GM12878 (cell line): Measurements from ENCODE around the gene MRPL37. TPM values are rescaled to one million over a fixed set of nuclear protein-coding genes. Genes with fewer than 3 reads are reported as not detected.

ENCODE experiments used
- ATAC-seq: fragments of 200-7000 bp; cut with Tn5 transposase; 3 replicates; pipeline ENCODE4 v1.9.1; 2020; ENCODE audit warnings: mild to moderate bottlenecking, moderate library complexity
- BruUV-seq: library from RNA; stranded (reverse); fragments of 400-500 nt; replicated peaks from 2 replicates; lab custom pipeline; 2021; lab: Mats Ljungman, UMichigan
- CTCF ChIA-PET: fragments of 300-600 bp; sonication (Branson Sonifier 250); formaldehyde crosslinking; extraction: SDS; loops from one replicate; lab custom pipeline; 2021; ENCODE audit warnings: inconsistent platforms; lab: Yijun Ruan, JAX
- POLR2A ChIA-PET: fragments of 350-600 bp; formaldehyde crosslinking; extraction: SDS; loops from one replicate; lab custom pipeline; 2021; ENCODE audit warnings: inconsistent platforms; lab: Charles Lee
- RAD21 ChIA-PET: fragments of 300-600 bp; sonication (Branson Sonifier 250); formaldehyde crosslinking; loops from one replicate; lab custom pipeline; 2023; ENCODE audit warnings: antibody characterized with exemption; ENCODE audit not compliant: unreplicated experiment; lab: Charles Lee
- SMC1A ChIA-PET: fragments of 300-600 bp; sonication (Branson Sonifier 250); formaldehyde crosslinking; loops from one replicate; lab custom pipeline; 2023; ENCODE audit not compliant: unreplicated experiment, uncharacterized antibody; lab: Charles Lee
- DNase-seq: peaks from one replicate; pipeline ENCODE4 v3.0.0-alpha.2; 2011; ENCODE audit warnings: low read depth, low spot score
- FAIRE-seq: peaks from 3 replicates; lab custom pipeline; 2011; peaks lifted over from hg19 to GRCh38; lab: Jason Lieb, UNC
- H2AFZ ChIP-seq: 2 replicates; pipeline ENCODE4 v1.6.0; 2011; ENCODE audit warnings: low read depth, low read length, control low read depth; ENCODE audit not compliant: control insufficient read depth
- H3K27ac ChIP-seq: 2 replicates; pipeline ENCODE4 v1.5.1; 2011; ENCODE audit warnings: control low read depth; ENCODE audit not compliant: control insufficient read depth, insufficient read depth
- H3K27me3 ChIP-seq, 2 experiments: replicated peaks in 1 of 2; 2 replicates each; pipeline versions ENCODE4 v1.6.0 to v1.6.1; 2011; ENCODE audit warnings: low read length in 1 of 2; ENCODE audit not compliant: control insufficient read depth in 2 of 2, insufficient read depth in 2 of 2
- H3K36me3 ChIP-seq, 2 experiments: 2 replicates each; pipeline ENCODE4 v1.5.1; 2011; ENCODE audit warnings: low read length in 1 of 2; ENCODE audit not compliant: control insufficient read depth in 2 of 2, insufficient read depth in 2 of 2
- H3K4me1 ChIP-seq: 2 replicates; pipeline ENCODE4 v1.6.1; 2011; ENCODE audit warnings: mild to moderate bottlenecking, low read length, moderate library complexity, mixed read lengths; ENCODE audit not compliant: control insufficient read depth, insufficient read depth
- H3K4me2 ChIP-seq: 2 replicates; pipeline ENCODE4 v1.6.0; 2011; ENCODE audit warnings: control low read depth; ENCODE audit not compliant: control insufficient read depth, insufficient read depth
- H3K4me3 ChIP-seq: fragments of 200-600 bp; sonication (generic); 2 replicates; pipeline ENCODE4 v1.5.1; 2016
- H3K79me2 ChIP-seq: 2 replicates; pipeline ENCODE4 v1.6.0; 2011; ENCODE audit warnings: low read length; ENCODE audit not compliant: control insufficient read depth, insufficient read depth
- H3K9ac ChIP-seq: 2 replicates; pipeline ENCODE4 v1.8.0; 2011; ENCODE audit warnings: low read length, control low read depth, mixed read lengths; ENCODE audit not compliant: control insufficient read depth, insufficient read depth
- H3K9me3 ChIP-seq: replicated peaks from 3 replicates; pipeline ENCODE4 v1.5.1; 2011; ENCODE audit warnings: mild to moderate bottlenecking, low read length; ENCODE audit not compliant: control insufficient read depth, insufficient read depth
- H4K20me1 ChIP-seq: 2 replicates; pipeline ENCODE4 v1.6.0; 2011; ENCODE audit not compliant: control insufficient read depth, insufficient read depth
- BCL3 ChIP-seq: IDR thresholded peaks from 2 replicates; pipeline ENCODE4 v1.6.1; 2011; ENCODE audit warnings: borderline replicate concordance, low read depth, mild to moderate bottlenecking, moderate library complexity, low read length; ENCODE audit not compliant: insufficient read depth, poor library complexity, severe bottlenecking
- BMI1 ChIP-seq: fragments of 450-650 bp; IDR thresholded peaks from 2 replicates; pipeline ENCODE4 v1.6.1; 2016; ENCODE audit warnings: mild to moderate bottlenecking, moderate library complexity, borderline replicate concordance
- CEBPZ ChIP-seq: fragments of 150-350 bp; IDR thresholded peaks from 2 replicates; pipeline ENCODE4 v1.6.1; 2016; ENCODE audit warnings: low read depth, low read length
- CHD2 ChIP-seq: IDR thresholded peaks from 2 replicates; pipeline ENCODE4 v1.6.1; 2011; ENCODE audit warnings: low read depth, low read length, improper control_type of control experiment, borderline replicate concordance
- EP300 ChIP-seq, 2 experiments: fragments of 150-350 bp in 1 of 2; IDR thresholded peaks; 2 replicates each; pipeline ENCODE4 v1.6.1; 2011 to 2012; ENCODE audit warnings: low read depth in 2 of 2, low read length in 2 of 2, borderline replicate concordance in 1 of 2, improper control_type of control experiment in 1 of 2, inconsistent platforms in 1 of 2; ENCODE audit not compliant: control insufficient read depth in 1 of 2
- KAT2A ChIP-seq: conservative IDR thresholded peaks from 2 replicates; pipeline ENCODE4 v1.6.1; 2011; ENCODE audit warnings: low read depth, low read length; ENCODE audit not compliant: control insufficient read depth
- MLLT1 ChIP-seq: fragments of 450-650 bp; IDR thresholded peaks from 2 replicates; pipeline ENCODE4 v1.6.1; 2016; ENCODE audit warnings: mild to moderate bottlenecking
- MXI1 ChIP-seq: fragments of 150-350 bp; IDR thresholded peaks from 2 replicates; pipeline ENCODE4 v1.6.1; 2011; ENCODE audit warnings: low read depth, mild to moderate bottlenecking, inconsistent platforms, low read length, improper control_type of control experiment
- PML ChIP-seq: IDR thresholded peaks from 2 replicates; pipeline ENCODE4 v1.6.1; 2012; ENCODE audit warnings: low read length, inconsistent platforms
- RCOR1 ChIP-seq: conservative IDR thresholded peaks from 2 replicates; pipeline ENCODE4 v1.6.1; 2012; ENCODE audit warnings: low read depth, low read length, improper control_type of control experiment
- WRNIP1 ChIP-seq: IDR thresholded peaks from 2 replicates; pipeline ENCODE4 v1.6.1; 2011; ENCODE audit warnings: low read depth, low read length, improper control_type of control experiment, borderline replicate concordance
- ZBED1 ChIP-seq: IDR thresholded peaks from 2 replicates; pipeline ENCODE4 v1.6.1; 2016; ENCODE audit warnings: borderline replicate concordance
- ZBTB4 ChIP-seq: fragments of 450-650 bp; formaldehyde crosslinking; IDR thresholded peaks from 2 replicates; pipeline ENCODE4 v1.4.0; 2022; ENCODE audit warnings: mild to moderate bottlenecking, moderate library complexity
- ZNF217 ChIP-seq: fragments of 450-650 bp; IDR thresholded peaks from 2 replicates; pipeline ENCODE4 v1.6.1; 2017; ENCODE audit warnings: antibody characterized with exemption, mild to moderate bottlenecking
- WGBS: methylation state at CpG from one replicate; pipeline ENCODE4 v1.1.6; 2016; ENCODE audit warnings: low lambda C conversion rate; ENCODE audit not compliant: insufficient replicate concordance, insufficient coverage; ENCODE audit errors: missing lambda C conversion rate; 5-methylcytosine and 5-hydroxymethylcytosine counted together
- in situ Hi-C: fragments of 300-500 bp; cut with MboI; formaldehyde crosslinking; loops from 9 replicates; pipeline ENCODE4 v1.14.3; 2018; ENCODE audit warnings: mixed read lengths
- intact Hi-C: fragments of 100-400 bp; cut with micrococcal nuclease; formaldehyde crosslinking; loops from one replicate; pipeline ENCODE4 v1.14.2; 2022; ENCODE audit not compliant: unreplicated experiment
- polyA plus RNA-seq, 11 experiments: library from polyadenylated mRNA; depleted of rRNA in 4 of 11; unstranded in 6 of 11; stranded (reverse) in 5 of 11; fragments of >200 nt; fragmentation: Nextera tagmentation in 4 of 11; fragmentation: Illumina TruSeq in 1 of 11; extraction: Ambion mirVana in 4 of 11; extraction: Trizol in 1 of 11; gene quantifications; 1 replicate in 1 of 11; 2 replicates in 10 of 11; pipeline versions ENCODE4 v1.2.1 to v1.2.3, GENCODE V29; 2011 to 2016; ENCODE audit warnings: inconsistent platforms in 2 of 11, missing spikeins in 2 of 11, low read depth in 1 of 11
- total RNA-seq, 4 experiments: library from RNA; depleted of rRNA in 3 of 4; stranded (reverse); fragments of >200 nt in 3 of 4; fragmentation: Illumina TruSeq in 1 of 4; extraction: Trizol in 1 of 4; gene quantifications; 2 replicates each; pipeline versions ENCODE4 v1.2.1 to v1.2.3, GENCODE V29; 2013 to 2021

MRPL37 gene
- total and polyA plus RNA-seq, 10 of the 15 experiments (the other 5 are each of a cell fraction or from before 2014, with no cell fraction given) = 41.4 to 217 (median 159) TPM

- DNase-seq = no peak
- ChIA-PET RAD21 (no interaction called here), SMC1A (no interaction called here), POLR2A (no interaction called here), CTCF (no interaction called here)
- Histone ChIP-seq H4K20me1 (no peaks in the 10 kb centered on the region), H3K27me3 (no peaks in the 10 kb centered on the region), H3K27ac (no peak overlapping the region), H2AFZ (no peak overlapping the region), H3K4me3 (no peak overlapping the region), H3K4me2 (no peak overlapping the region), H3K4me1 (no peaks in the 10 kb centered on the region), H3K36me3 (peaks cover 0 to 14% of the 10 kb centered on the region in 2 experiments; a peak in 3 of 4 replicates), H3K79me2 (no peaks in the 10 kb centered on the region), H3K9me3 (no peaks in the 10 kb centered on the region), H3K9ac (no peak overlapping the region)
- FAIRE-seq = no peak
- WGBS = 95% methylated on average over 11 of the region's 11 CpGs
- intact Hi-C loops = no loop called here
- in situ Hi-C loops = no loop called here
- no TSS peak for BruUV-seq
- no peak for ATAC-seq
- TF ChIP-seq ZBTB4 (CRISPR knock-in tag) (no peak), KAT2A (no peak), MXI1 (no peak), MLLT1 (no peak), BMI1 (no peak), EP300 (IDR thresholded peaks at IDR 0.05; ENCODE audit: borderline replicate concordance in 1 of 2, control insufficient read depth in 1 of 2, low read depth in 2 of 2, low read length in 2 of 2) (no peak), CEBPZ (no peak), ZNF217 (no peak), RCOR1 (no peak), CHD2 (no peak), PML (no peak), ZBED1 (no peak), BCL3 (no peak), WRNIP1 (no peak)
Observed at GRCh38 chr1:54247863-54248515, 48.0 kb downstream of the MRPL37 start.
